Measurements from ENCODE around the gene CLK1. TPM values are rescaled to one million over a fixed set of nuclear protein-coding genes. Genes with fewer than 3 reads are reported as not detected.

CLK1 gene
- total and polyA plus RNA-seq, 2 of the 8 experiments (the other 6 are each of a cell fraction or from before 2014, with no cell fraction given): 22.3 to 35.2 TPM

- no peak for FAIRE-seq
- no peak overlapping the region for H3K14ac ChIP-seq (ENCODE audit: insufficient read length)
- no peak overlapping the region for H2BK15ac ChIP-seq (ENCODE audit: low read length)
- H3K4me1 ChIP-seq (replicated peaks in 1 of 4; ENCODE audit: control insufficient read depth in 3 of 4, insufficient read depth in 4 of 4, low read length in 3 of 4): no peaks in the 10 kb centered on the region
- no peak overlapping the region for H3K23ac ChIP-seq (ENCODE audit: insufficient read length)
- H3K79me1 ChIP-seq (ENCODE audit: low read depth, low read length): no peaks in the 10 kb centered on the region
- no peak overlapping the region for H3K27ac ChIP-seq (ENCODE audit: low read depth, low read length)
- H3K4me2 ChIP-seq (ENCODE audit: insufficient read depth in 1 of 2, low read depth in 2 of 2, low read length in 2 of 2): no peak overlapping the region
- no peak for DNase-seq (ENCODE audit: low read depth in 1 of 2, low spot score in 2 of 2)
- no peak overlapping the region for H2BK120ac ChIP-seq (replicated peaks; ENCODE audit: low read depth, low read length)
- H2AK5ac ChIP-seq (ENCODE audit: low read depth, low read length): no peak overlapping the region
- ChIA-PET CTCF (ENCODE audit: partially characterized antibody) (interaction anchor here (1.4 to 2.1 kb wide), 2 partner anchors 17 to 22 kb away, joined by 6 to 7 read pairs; no protein-coding TSS in a partner anchor), POLR2A (ENCODE audit: partially characterized antibody) (interaction anchor here (1.0 to 3.4 kb wide), 12 partner anchors 9 to 92 kb away, joined by 3 to 26 read pairs (median 6); partner anchors contain the start of genes CLK1, NIF3L1 and PPIL3)
- no peak overlapping the region for H3K4ac ChIP-seq (replicated peaks; ENCODE audit: insufficient read length, low read depth, low read length)
- no peak overlapping the region for H3K56ac ChIP-seq (replicated peaks; ENCODE audit: insufficient read length, low read depth, low read length)
- no peaks in the 10 kb centered on the region; a peak in 1 of 8 replicates for H3K36me3 ChIP-seq (ENCODE audit: control insufficient read depth in 2 of 4, insufficient read depth in 4 of 4, low read length in 3 of 4)
- no peak overlapping the region for H4K8ac ChIP-seq (ENCODE audit: extremely low read depth, insufficient read depth, low read length)
- no peak overlapping the region for H4K91ac ChIP-seq (replicated peaks; ENCODE audit: insufficient read length, low read length)
- H2AFZ ChIP-seq (ENCODE audit: low read length): no peak overlapping the region
- no peaks in the 10 kb centered on the region for H4K20me1 ChIP-seq (replicated peaks in 1 of 2; ENCODE audit: control insufficient read depth in 1 of 2, insufficient read depth in 2 of 2, low read length in 2 of 2)
- H2BK20ac ChIP-seq (ENCODE audit: low read length): no peak overlapping the region
- no peak overlapping the region for H4K5ac ChIP-seq (ENCODE audit: insufficient read length, low read depth, low read length)
- H3K18ac ChIP-seq (ENCODE audit: extremely low read depth, low read length): no peak overlapping the region
- WGBS, 2 experiments (ENCODE audit: extremely low coverage in 1 of 2, insufficient coverage in 1 of 2, insufficient read length in 1 of 2, insufficient replicate concordance in 2 of 2, low coverage in 1 of 2, low lambda C conversion rate in 2 of 2, missing lambda C conversion rate in 1 of 2): 88% methylated on average over 2 of the region's 2 CpGs; no CpG with 5 or more reads in 1 of the 2 experiments
- no peaks in the 10 kb centered on the region for H3K9me3 ChIP-seq (ENCODE audit: insufficient read depth in 2 of 2, low read depth in 1 of 2, low read length in 1 of 2)
- H3K23me2 ChIP-seq (ENCODE audit: low read depth, low read length): no peaks in the 10 kb centered on the region
- no peak overlapping the region for H3K9ac ChIP-seq (replicated peaks in 1 of 4; ENCODE audit: extremely low read depth in 1 of 4, low read depth in 3 of 4, low read length in 3 of 4)
- H3K4me3 ChIP-seq (ENCODE audit: extremely low read depth in 1 of 4, insufficient read depth in 2 of 4, low read depth in 3 of 4, low read length in 4 of 4): no peak overlapping the region
- H3K27me3 ChIP-seq (replicated peaks in 1 of 4; ENCODE audit: control insufficient read depth in 3 of 4, extremely low read depth in 1 of 4, insufficient read depth in 3 of 4, low read length in 3 of 4): no peaks in the 10 kb centered on the region
- H2BK5ac ChIP-seq (ENCODE audit: low read depth, low read length): no peak overlapping the region
- H2BK12ac ChIP-seq (ENCODE audit: low read depth, low read length): no peak overlapping the region
- no peaks in the 10 kb centered on the region for H3K79me2 ChIP-seq (ENCODE audit: control insufficient read depth in 1 of 2, insufficient read depth in 2 of 2, low read length in 2 of 2)
- TF ChIP-seq FOSL1 (IDR thresholded peaks at IDR 0.05; ENCODE audit: insufficient read depth, low read depth, low read length) (no peak), HDAC2 (IDR thresholded peaks at IDR 0.05; ENCODE audit: borderline replicate concordance in 1 of 2, low read depth in 2 of 2, low read length in 2 of 2) (no peak), USF2 (IDR thresholded peaks at IDR 0.05; ENCODE audit: low read length) (no peak), TAF7 (optimal IDR thresholded peaks at IDR 0.05; ENCODE audit: borderline replicate concordance, low read depth, low read length) (no peak), NRF1 (IDR thresholded peaks at IDR 0.05; ENCODE audit: low read depth, low read length) (no peak), RAD21 (IDR thresholded peaks at IDR 0.05 in 1 of 2, conservative IDR thresholded peaks at IDR 0.05 in 1 of 2; ENCODE audit: low read depth in 2 of 2, low read length in 2 of 2) (no peak), SIRT6 (IDR thresholded peaks at IDR 0.05; ENCODE audit: low read length) (no peak), POU5F1 (IDR thresholded peaks at IDR 0.05; ENCODE audit: low read depth, low read length) (no peak), JUN (IDR thresholded peaks at IDR 0.05; ENCODE audit: low read depth, low read length) (no peak), EP300 (IDR thresholded peaks at IDR 0.05; ENCODE audit: borderline replicate concordance in 1 of 2, low read depth in 2 of 2, low read length in 2 of 2) (no peak), BCL11A (IDR thresholded peaks at IDR 0.05; ENCODE audit: low read depth in 2 of 2, low read length in 2 of 2) (no peak), SP1 (IDR thresholded peaks at IDR 0.05; ENCODE audit: low read depth, low read length) (no peak), JUND (IDR thresholded peaks at IDR 0.05; ENCODE audit: low read length) (no peak)
Observed at GRCh38 chr2:200828104-200828503, 36.4 kb downstream of the CLK1 start.

All from H1 (cell line).